Mesenchymal stem cell (in vitro differentiated cells and primary cell): ENCODE data around the gene CHKA.

ENCODE experiments used
- DNase-seq: peaks from one replicate; pipeline ENCODE4 v3.0.0-alpha.2; 2013
- H2AFZ ChIP-seq: one replicate; pipeline ENCODE4 v1.6.1; 2013; ENCODE audit warnings: low read depth, mild to moderate bottlenecking, control low read depth, inconsistent platforms, low read length, moderate library complexity
- H2AK5ac ChIP-seq: 2 replicates; pipeline ENCODE4 v1.6.1; 2013; ENCODE audit warnings: low read length, moderate library complexity, mild to moderate bottlenecking, inconsistent platforms; ENCODE audit not compliant: severe bottlenecking
- H2BK120ac ChIP-seq: one replicate; pipeline ENCODE4 v1.6.1; 2013; ENCODE audit warnings: low read depth, mild to moderate bottlenecking, inconsistent platforms, low read length, moderate library complexity
- H2BK12ac ChIP-seq, 2 experiments: one replicate each; pipeline ENCODE4 v1.6.1; 2013; ENCODE audit warnings: inconsistent platforms in 2 of 2, low read length in 2 of 2, mild to moderate bottlenecking in 2 of 2, moderate library complexity in 2 of 2, control low read depth in 1 of 2
- H2BK15ac ChIP-seq: one replicate; pipeline ENCODE4 v1.6.1; 2013; ENCODE audit warnings: mild to moderate bottlenecking, low read depth, inconsistent platforms; ENCODE audit not compliant: poor library complexity, severe bottlenecking
- H2BK5ac ChIP-seq: 2 replicates; pipeline ENCODE4 v1.6.1; 2013; ENCODE audit warnings: low read depth, mild to moderate bottlenecking, low read length, control low read depth, inconsistent platforms; ENCODE audit not compliant: poor library complexity, severe bottlenecking
- H3K14ac ChIP-seq, 2 experiments: one replicate each; pipeline ENCODE4 v1.6.1; 2013; ENCODE audit warnings: inconsistent platforms in 2 of 2, low read length in 2 of 2, control low read depth in 1 of 2, mild to moderate bottlenecking in 1 of 2, moderate library complexity in 1 of 2
- H3K18ac ChIP-seq, 2 experiments: one replicate each; pipeline ENCODE4 v1.6.1; 2013; ENCODE audit warnings: inconsistent platforms in 2 of 2, low read length in 2 of 2, control low read depth in 1 of 2, low read depth in 1 of 2, mild to moderate bottlenecking in 1 of 2
- H3K23ac ChIP-seq, 2 experiments: one replicate each; pipeline ENCODE4 v1.6.1; 2013; ENCODE audit warnings: inconsistent platforms in 2 of 2, low read length in 2 of 2, mild to moderate bottlenecking in 2 of 2, moderate library complexity in 2 of 2, control low read depth in 1 of 2
- H3K27ac ChIP-seq: 2 replicates; pipeline ENCODE4 v1.5.1; 2013; ENCODE audit warnings: mild to moderate bottlenecking, moderate library complexity, low read length, control low read depth, inconsistent platforms; ENCODE audit not compliant: poor library complexity, severe bottlenecking
- H3K27me3 ChIP-seq, 2 experiments: 2 replicates each; pipeline versions ENCODE4 v1.6.1 to v1.7.0; 2013; ENCODE audit warnings: low read length in 2 of 2, mild to moderate bottlenecking in 2 of 2, moderate library complexity in 2 of 2, control low read depth in 1 of 2, inconsistent platforms in 1 of 2; ENCODE audit not compliant: control insufficient read depth in 1 of 2, insufficient read depth in 1 of 2
- H3K36me3 ChIP-seq, 2 experiments: 2 replicates each; pipeline versions ENCODE4 v1.6.1 to v1.7.0; 2013; ENCODE audit warnings: low read length in 2 of 2, control low read depth in 1 of 2, inconsistent platforms in 1 of 2, low read depth in 1 of 2, mild to moderate bottlenecking in 1 of 2; ENCODE audit not compliant: insufficient read depth in 2 of 2, control insufficient read depth in 1 of 2
- H3K4ac ChIP-seq, 2 experiments: one replicate each; pipeline ENCODE4 v1.6.1; 2013; ENCODE audit warnings: inconsistent platforms in 2 of 2, low read length in 2 of 2, mild to moderate bottlenecking in 2 of 2, moderate library complexity in 2 of 2, control low read depth in 1 of 2, low read depth in 1 of 2
- H3K4me1 ChIP-seq: 2 replicates; pipeline ENCODE4 v1.6.1; 2013; ENCODE audit warnings: low read depth, low read length, control low read depth; ENCODE audit not compliant: control insufficient read depth, insufficient read depth
- H3K4me2 ChIP-seq: 2 replicates; pipeline ENCODE4 v1.6.1; 2013; ENCODE audit warnings: low read length, mild to moderate bottlenecking, inconsistent platforms; ENCODE audit not compliant: poor library complexity, severe bottlenecking
- H3K4me3 ChIP-seq, 2 experiments: 2 replicates each; pipeline versions ENCODE4 v1.5.1 to v1.7.0; 2013; ENCODE audit warnings: low read length in 2 of 2, mild to moderate bottlenecking in 2 of 2, control low read depth in 1 of 2, low read depth in 1 of 2; ENCODE audit not compliant: insufficient read depth in 1 of 2
- H3K79me1 ChIP-seq: replicated peaks from 2 replicates; pipeline ENCODE4 v1.6.1; 2013; ENCODE audit warnings: mild to moderate bottlenecking, control low read depth, low read length, inconsistent platforms; ENCODE audit not compliant: poor library complexity, severe bottlenecking
- H3K9ac ChIP-seq: 2 replicates; pipeline ENCODE4 v1.7.0; 2013; ENCODE audit warnings: mild to moderate bottlenecking, low read length, moderate library complexity
- H3K9me3 ChIP-seq: 2 replicates; pipeline ENCODE4 v1.7.0; 2013; ENCODE audit warnings: mild to moderate bottlenecking, low read length; ENCODE audit not compliant: control insufficient read depth
- H4K8ac ChIP-seq: one replicate; pipeline ENCODE4 v1.6.1; 2013; ENCODE audit warnings: inconsistent platforms, mild to moderate bottlenecking, low read length, moderate library complexity
- H4K91ac ChIP-seq: one replicate; pipeline ENCODE4 v1.6.1; 2013; ENCODE audit warnings: mild to moderate bottlenecking, low read length, inconsistent platforms
- WGBS: methylation state at CpG from one replicate; pipeline ENCODE4 v1.1.7; 2013; ENCODE audit warnings: mixed read lengths; 5-methylcytosine and 5-hydroxymethylcytosine counted together

Gene CHKA

GRCh38 chr11:68160100-68160695 is 39.0 kb upstream of the CHKA start:
- Histone ChIP-seq H3K4me1 (peaks cover 5% of the 10 kb centered on the region), H3K14ac (no peak overlapping the region), H3K4me3 (no peak overlapping the region), H2BK15ac (no peak overlapping the region), H3K27me3 (no peaks in the 10 kb centered on the region), H3K18ac (no peak overlapping the region), H4K91ac (no peak overlapping the region), H3K27ac (no peak overlapping the region), H2BK12ac (no peak overlapping the region), H3K4ac (no peak overlapping the region), H3K23ac (no peak overlapping the region), H2AK5ac (no peak overlapping the region), H3K4me2 (no peak overlapping the region), H3K9ac (no peak overlapping the region), H3K9me3 (no peaks in the 10 kb centered on the region), H2AFZ (no peak overlapping the region), H3K79me1 (peaks cover 15% of the 10 kb centered on the region), H2BK120ac (no peak overlapping the region), H4K8ac (no peak overlapping the region), H3K36me3 (peaks cover 33 to 71% of the 10 kb centered on the region in 2 experiments), H2BK5ac (no peak overlapping the region)
- WGBS = 86% methylated on average over 7 of the region's 7 CpGs
- peak; percentile 48 for DNase-seq

- no peak overlapping the region for H3K4me3 ChIP-seq
- H3K4me1 ChIP-seq = peaks cover 5% of the 10 kb centered on the region
- H3K14ac ChIP-seq = no peak overlapping the region
- H2BK5ac ChIP-seq = no peak overlapping the region
- H2BK12ac ChIP-seq = no peak overlapping the region
- H3K27ac ChIP-seq = no peak overlapping the region
- no peak overlapping the region for H3K23ac ChIP-seq
- no peak overlapping the region for H2AFZ ChIP-seq
- H4K91ac ChIP-seq = no peak overlapping the region
- H2AK5ac ChIP-seq = no peak overlapping the region
- H3K79me1 ChIP-seq = peaks cover 15% of the 10 kb centered on the region
- no peak overlapping the region for H3K4me2 ChIP-seq
- H3K9me3 ChIP-seq = no peaks in the 10 kb centered on the region
- H3K9ac ChIP-seq = no peak overlapping the region
- WGBS = 97% methylated on average over 5 of the region's 6 CpGs
- H3K4ac ChIP-seq = no peak overlapping the region
- no peak overlapping the region for H4K8ac ChIP-seq
- DNase-seq = no peak
- peaks cover 30 to 73% of the 10 kb centered on the region in 2 experiments for H3K36me3 ChIP-seq
- H2BK120ac ChIP-seq = no peak overlapping the region
- no peak overlapping the region for H2BK15ac ChIP-seq
- no peak overlapping the region for H3K18ac ChIP-seq
- H3K27me3 ChIP-seq = no peaks in the 10 kb centered on the region
Observed at GRCh38 chr11:68159665-68160064, 38.5 kb upstream of the CHKA start.

GRCh38 chr11:68159161-68159560 is 38.0 kb upstream of the CHKA start:
- H3K4ac ChIP-seq = no peak overlapping the region
- no peak overlapping the region for H2BK120ac ChIP-seq
- no peak overlapping the region for H4K8ac ChIP-seq
- no peak overlapping the region for H2BK12ac ChIP-seq
- H2AK5ac ChIP-seq = no peak overlapping the region
- no peak overlapping the region for H3K4me3 ChIP-seq
- no peak overlapping the region for H3K27ac ChIP-seq
- no peaks in the 10 kb centered on the region for H3K9me3 ChIP-seq
- no peak overlapping the region for H3K4me2 ChIP-seq
- H2BK15ac ChIP-seq = no peak overlapping the region
- DNase-seq = no peak
- peaks cover 14% of the 10 kb centered on the region for H3K79me1 ChIP-seq
- H3K4me1 ChIP-seq = peaks cover 3% of the 10 kb centered on the region
- H3K9ac ChIP-seq = no peak overlapping the region
- H3K14ac ChIP-seq = no peak overlapping the region
- no peak overlapping the region for H3K23ac ChIP-seq
- H2AFZ ChIP-seq = no peak overlapping the region
- H3K36me3 ChIP-seq = peaks cover 29 to 74% of the 10 kb centered on the region in 2 experiments
- H3K27me3 ChIP-seq = no peaks in the 10 kb centered on the region
- H2BK5ac ChIP-seq = no peak overlapping the region
- no peak overlapping the region for H4K91ac ChIP-seq
- WGBS = 98% methylated on average over 8 of the region's 9 CpGs
- H3K18ac ChIP-seq = no peak overlapping the region

GRCh38 chr11:68158580-68158979 is 37.4 kb upstream of the CHKA start:
- 97% methylated on average over 14 of the region's 14 CpGs for WGBS

More at GRCh38 chr11:68158580-68158979, 37.4 kb upstream of the CHKA start:
- peaks cover 2% of the 10 kb centered on the region for H3K4me1 ChIP-seq
- no peak overlapping the region for H3K4me2 ChIP-seq
- no peak overlapping the region for H4K8ac ChIP-seq
- H3K9me3 ChIP-seq = no peaks in the 10 kb centered on the region
- H4K91ac ChIP-seq = no peak overlapping the region
- no peak overlapping the region for H3K9ac ChIP-seq
- DNase-seq = no peak
- no peak overlapping the region for H3K4ac ChIP-seq
- H3K4me3 ChIP-seq = no peak overlapping the region
- H3K27me3 ChIP-seq = no peaks in the 10 kb centered on the region
- H3K36me3 ChIP-seq = peaks cover 27 to 72% of the 10 kb centered on the region in 2 experiments
- H2BK120ac ChIP-seq = no peak overlapping the region
- no peak overlapping the region for H3K14ac ChIP-seq
- no peak overlapping the region for H3K18ac ChIP-seq
- peaks cover 10% of the 10 kb centered on the region for H3K79me1 ChIP-seq
- no peak overlapping the region for H3K27ac ChIP-seq
- H3K23ac ChIP-seq = no peak overlapping the region
- no peak overlapping the region for H2BK12ac ChIP-seq
- no peak overlapping the region for H2AFZ ChIP-seq
- no peak overlapping the region for H2BK5ac ChIP-seq
- no peak overlapping the region for H2AK5ac ChIP-seq
- no peak overlapping the region for H2BK15ac ChIP-seq
